GM12878 (cell line): ENCODE measurements around the gene CTRB2. TPM values are rescaled to one million over a fixed set of nuclear protein-coding genes. Genes with fewer than 3 reads are reported as not detected.

ENCODE experiments used
- ATAC-seq: fragments of 200-7000 bp; cut with Tn5 transposase; 3 replicates; pipeline ENCODE4 v1.9.1; 2020; ENCODE audit warnings: mild to moderate bottlenecking, moderate library complexity
- BruUV-seq: library from RNA; stranded (reverse); fragments of 400-500 nt; replicated peaks from 2 replicates; lab custom pipeline; 2021; lab: Mats Ljungman, UMichigan
- CTCF ChIA-PET: fragments of 300-600 bp; sonication (Branson Sonifier 250); formaldehyde crosslinking; extraction: SDS; loops from one replicate; lab custom pipeline; 2021; ENCODE audit warnings: inconsistent platforms; lab: Yijun Ruan, JAX
- POLR2A ChIA-PET: fragments of 350-600 bp; formaldehyde crosslinking; extraction: SDS; loops from one replicate; lab custom pipeline; 2021; ENCODE audit warnings: inconsistent platforms; lab: Charles Lee
- RAD21 ChIA-PET: fragments of 300-600 bp; sonication (Branson Sonifier 250); formaldehyde crosslinking; loops from one replicate; lab custom pipeline; 2023; ENCODE audit warnings: antibody characterized with exemption; ENCODE audit not compliant: unreplicated experiment; lab: Charles Lee
- SMC1A ChIA-PET: fragments of 300-600 bp; sonication (Branson Sonifier 250); formaldehyde crosslinking; loops from one replicate; lab custom pipeline; 2023; ENCODE audit not compliant: unreplicated experiment, uncharacterized antibody; lab: Charles Lee
- DNase-seq: peaks from one replicate; pipeline ENCODE4 v3.0.0-alpha.2; 2011; ENCODE audit warnings: low read depth, low spot score
- FAIRE-seq: peaks from 3 replicates; lab custom pipeline; 2011; peaks lifted over from hg19 to GRCh38; lab: Jason Lieb, UNC
- H2AFZ ChIP-seq: 2 replicates; pipeline ENCODE4 v1.6.0; 2011; ENCODE audit warnings: low read depth, low read length, control low read depth; ENCODE audit not compliant: control insufficient read depth
- H3K27ac ChIP-seq: 2 replicates; pipeline ENCODE4 v1.5.1; 2011; ENCODE audit warnings: control low read depth; ENCODE audit not compliant: control insufficient read depth, insufficient read depth
- H3K27me3 ChIP-seq, 2 experiments: replicated peaks in 1 of 2; 2 replicates each; pipeline versions ENCODE4 v1.6.0 to v1.6.1; 2011; ENCODE audit warnings: low read length in 1 of 2; ENCODE audit not compliant: control insufficient read depth in 2 of 2, insufficient read depth in 2 of 2
- H3K36me3 ChIP-seq, 2 experiments: 2 replicates each; pipeline ENCODE4 v1.5.1; 2011; ENCODE audit warnings: low read length in 1 of 2; ENCODE audit not compliant: control insufficient read depth in 2 of 2, insufficient read depth in 2 of 2
- H3K4me1 ChIP-seq: 2 replicates; pipeline ENCODE4 v1.6.1; 2011; ENCODE audit warnings: mild to moderate bottlenecking, low read length, moderate library complexity, mixed read lengths; ENCODE audit not compliant: control insufficient read depth, insufficient read depth
- H3K4me2 ChIP-seq: 2 replicates; pipeline ENCODE4 v1.6.0; 2011; ENCODE audit warnings: control low read depth; ENCODE audit not compliant: control insufficient read depth, insufficient read depth
- H3K4me3 ChIP-seq: fragments of 200-600 bp; sonication (generic); 2 replicates; pipeline ENCODE4 v1.5.1; 2016
- H3K79me2 ChIP-seq: 2 replicates; pipeline ENCODE4 v1.6.0; 2011; ENCODE audit warnings: low read length; ENCODE audit not compliant: control insufficient read depth, insufficient read depth
- H3K9ac ChIP-seq: 2 replicates; pipeline ENCODE4 v1.8.0; 2011; ENCODE audit warnings: low read length, control low read depth, mixed read lengths; ENCODE audit not compliant: control insufficient read depth, insufficient read depth
- H3K9me3 ChIP-seq: replicated peaks from 3 replicates; pipeline ENCODE4 v1.5.1; 2011; ENCODE audit warnings: mild to moderate bottlenecking, low read length; ENCODE audit not compliant: control insufficient read depth, insufficient read depth
- H4K20me1 ChIP-seq: 2 replicates; pipeline ENCODE4 v1.6.0; 2011; ENCODE audit not compliant: control insufficient read depth, insufficient read depth
- CHD4 ChIP-seq: fragments of 200-600 bp; sonication (generic); IDR thresholded peaks from 2 replicates; pipeline ENCODE4 v1.6.1; 2016; ENCODE audit warnings: mild to moderate bottlenecking
- FOXK2 ChIP-seq: fragments of 450-650 bp; IDR thresholded peaks from 2 replicates; pipeline ENCODE4 v1.6.1; 2017; ENCODE audit warnings: mild to moderate bottlenecking, moderate library complexity
- HDAC6 ChIP-seq: fragments of 200-600 bp; sonication (generic); IDR thresholded peaks from one replicate; pipeline ENCODE4 v1.8.0; 2017; ENCODE audit warnings: antibody characterized with exemption; ENCODE audit not compliant: unreplicated experiment
- IRF4 ChIP-seq: IDR thresholded peaks from 2 replicates; pipeline ENCODE4 v1.6.1; 2011; ENCODE audit warnings: low read depth, low read length
- WGBS: methylation state at CpG from one replicate; pipeline ENCODE4 v1.1.6; 2016; ENCODE audit warnings: low lambda C conversion rate; ENCODE audit not compliant: insufficient replicate concordance, insufficient coverage; ENCODE audit errors: missing lambda C conversion rate; 5-methylcytosine and 5-hydroxymethylcytosine counted together
- in situ Hi-C: fragments of 300-500 bp; cut with MboI; formaldehyde crosslinking; loops from 9 replicates; pipeline ENCODE4 v1.14.3; 2018; ENCODE audit warnings: mixed read lengths
- intact Hi-C: fragments of 100-400 bp; cut with micrococcal nuclease; formaldehyde crosslinking; loops from one replicate; pipeline ENCODE4 v1.14.2; 2022; ENCODE audit not compliant: unreplicated experiment
- polyA plus RNA-seq, 11 experiments: library from polyadenylated mRNA; depleted of rRNA in 4 of 11; unstranded in 6 of 11; stranded (reverse) in 5 of 11; fragments of >200 nt; fragmentation: Nextera tagmentation in 4 of 11; fragmentation: Illumina TruSeq in 1 of 11; extraction: Ambion mirVana in 4 of 11; extraction: Trizol in 1 of 11; gene quantifications; 1 replicate in 1 of 11; 2 replicates in 10 of 11; pipeline versions ENCODE4 v1.2.1 to v1.2.3, GENCODE V29; 2011 to 2016; ENCODE audit warnings: inconsistent platforms in 2 of 11, missing spikeins in 2 of 11, low read depth in 1 of 11
- total RNA-seq, 4 experiments: library from RNA; depleted of rRNA in 3 of 4; stranded (reverse); fragments of >200 nt in 3 of 4; fragmentation: Illumina TruSeq in 1 of 4; extraction: Trizol in 1 of 4; gene quantifications; 2 replicates each; pipeline versions ENCODE4 v1.2.1 to v1.2.3, GENCODE V29; 2013 to 2021
- TF ChIP-seq, protein P1 (sequence below): fragments of 450-650 bp; IDR thresholded peaks from 2 replicates; pipeline ENCODE4 v1.6.1; 2016; ENCODE audit warnings: mild to moderate bottlenecking
- TF ChIP-seq, protein P2 (sequence below): fragments of 450-650 bp; IDR thresholded peaks from 2 replicates; pipeline ENCODE4 v1.6.1; 2016; ENCODE audit warnings: mild to moderate bottlenecking, moderate library complexity, borderline replicate concordance

The CTRB2 gene
- total and polyA plus RNA-seq, 10 of the 15 experiments (the other 5 are each of a cell fraction or from before 2014, with no cell fraction given): 9.4 TPM; not detected in 9

- no peak for TF ChIP-seq FOXK2
- TF ChIP-seq, all 136 proteins: peak for 0
These were observed 42.5 kb upstream of the CTRB2 start (continued) for GRCh38 chr16:75249441-75249840.

DNA sequence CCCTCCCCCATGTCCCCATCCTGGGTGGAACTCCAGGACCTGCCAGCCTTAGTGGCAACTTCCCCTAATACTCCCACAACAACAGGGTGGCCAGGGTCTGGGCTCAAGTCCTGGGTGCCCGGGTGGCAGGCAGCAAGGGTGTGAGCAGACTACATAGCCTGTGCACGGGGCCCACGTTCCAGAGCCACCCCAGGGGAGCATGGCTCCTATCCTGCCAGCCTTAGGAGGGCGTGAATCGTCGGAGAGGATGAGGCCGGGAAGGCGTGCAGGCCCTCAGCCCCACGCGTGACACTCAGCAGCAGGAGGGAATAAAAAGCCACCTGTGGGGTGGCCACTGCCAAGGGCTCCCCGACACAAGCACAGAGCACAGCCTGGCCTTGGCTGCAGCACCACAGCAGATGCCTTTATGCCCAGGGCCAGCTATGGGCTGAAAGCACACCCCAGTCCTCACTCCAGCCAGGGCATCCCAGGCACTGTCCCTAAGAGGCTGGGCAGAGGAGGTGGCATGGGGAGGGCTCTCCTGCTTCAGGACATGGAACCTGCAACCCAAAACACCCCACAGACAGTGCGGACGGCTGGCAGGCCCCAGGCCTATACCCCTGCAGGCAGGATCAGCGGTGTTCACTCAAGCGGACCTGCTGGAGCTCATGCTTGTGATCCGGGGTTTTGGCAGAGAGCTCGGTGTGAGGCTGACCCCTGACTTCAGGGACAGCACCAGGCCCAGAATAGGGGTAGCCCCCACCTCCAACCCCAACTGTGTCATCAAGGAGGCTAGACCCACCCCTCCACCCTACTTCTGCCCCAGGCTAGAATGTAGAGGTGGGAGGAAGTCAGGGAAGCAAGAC is 41.8 kb upstream of the CTRB2 start:
- Histone ChIP-seq H4K20me1 (peaks cover 16% of the 10 kb centered on the region), H3K4me2 (no peak overlapping the region), H3K79me2 (no peaks in the 10 kb centered on the region; the same call in 1 of the 2 replicates), H3K36me3 (no peaks in the 10 kb centered on the region), H3K4me1 (peaks cover 24% of the 10 kb centered on the region), H3K4me3 (no peak overlapping the region), H3K27me3 (peaks cover 0 to 4% of the 10 kb centered on the region in 2 experiments; a peak in 1 of 4 replicates), H3K27ac (no peak overlapping the region), H3K9me3 (no peaks in the 10 kb centered on the region), H3K9ac (no peak overlapping the region), H2AFZ (no peak overlapping the region)
- ChIA-PET SMC1A (interaction anchor here (1.6 kb wide), 1 partner anchor 133 kb away, joined by 5 read pairs; no protein-coding TSS in a partner anchor), RAD21 (no interaction called here), POLR2A (interaction anchor here (0.6 to 1.6 kb wide), 2 partner anchors 11 to 56 kb away, joined by 3 to 6 read pairs; no protein-coding TSS in a partner anchor), CTCF (interaction anchor here (0.6 to 1.0 kb wide), 2 partner anchors 49 to 271 kb away, joined by 3 read pairs; no protein-coding TSS in a partner anchor)
- TF ChIP-seq CHD4 (no peak), HDAC6 (no peak), IRF4 (no peak)
- TF ChIP-seq, protein P1, sequence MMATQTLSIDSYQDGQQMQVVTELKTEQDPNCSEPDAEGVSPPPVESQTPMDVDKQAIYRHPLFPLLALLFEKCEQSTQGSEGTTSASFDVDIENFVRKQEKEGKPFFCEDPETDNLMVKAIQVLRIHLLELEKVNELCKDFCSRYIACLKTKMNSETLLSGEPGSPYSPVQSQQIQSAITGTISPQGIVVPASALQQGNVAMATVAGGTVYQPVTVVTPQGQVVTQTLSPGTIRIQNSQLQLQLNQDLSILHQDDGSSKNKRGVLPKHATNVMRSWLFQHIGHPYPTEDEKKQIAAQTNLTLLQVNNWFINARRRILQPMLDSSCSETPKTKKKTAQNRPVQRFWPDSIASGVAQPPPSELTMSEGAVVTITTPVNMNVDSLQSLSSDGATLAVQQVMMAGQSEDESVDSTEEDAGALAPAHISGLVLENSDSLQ: no peak
- TF ChIP-seq, protein P2, sequence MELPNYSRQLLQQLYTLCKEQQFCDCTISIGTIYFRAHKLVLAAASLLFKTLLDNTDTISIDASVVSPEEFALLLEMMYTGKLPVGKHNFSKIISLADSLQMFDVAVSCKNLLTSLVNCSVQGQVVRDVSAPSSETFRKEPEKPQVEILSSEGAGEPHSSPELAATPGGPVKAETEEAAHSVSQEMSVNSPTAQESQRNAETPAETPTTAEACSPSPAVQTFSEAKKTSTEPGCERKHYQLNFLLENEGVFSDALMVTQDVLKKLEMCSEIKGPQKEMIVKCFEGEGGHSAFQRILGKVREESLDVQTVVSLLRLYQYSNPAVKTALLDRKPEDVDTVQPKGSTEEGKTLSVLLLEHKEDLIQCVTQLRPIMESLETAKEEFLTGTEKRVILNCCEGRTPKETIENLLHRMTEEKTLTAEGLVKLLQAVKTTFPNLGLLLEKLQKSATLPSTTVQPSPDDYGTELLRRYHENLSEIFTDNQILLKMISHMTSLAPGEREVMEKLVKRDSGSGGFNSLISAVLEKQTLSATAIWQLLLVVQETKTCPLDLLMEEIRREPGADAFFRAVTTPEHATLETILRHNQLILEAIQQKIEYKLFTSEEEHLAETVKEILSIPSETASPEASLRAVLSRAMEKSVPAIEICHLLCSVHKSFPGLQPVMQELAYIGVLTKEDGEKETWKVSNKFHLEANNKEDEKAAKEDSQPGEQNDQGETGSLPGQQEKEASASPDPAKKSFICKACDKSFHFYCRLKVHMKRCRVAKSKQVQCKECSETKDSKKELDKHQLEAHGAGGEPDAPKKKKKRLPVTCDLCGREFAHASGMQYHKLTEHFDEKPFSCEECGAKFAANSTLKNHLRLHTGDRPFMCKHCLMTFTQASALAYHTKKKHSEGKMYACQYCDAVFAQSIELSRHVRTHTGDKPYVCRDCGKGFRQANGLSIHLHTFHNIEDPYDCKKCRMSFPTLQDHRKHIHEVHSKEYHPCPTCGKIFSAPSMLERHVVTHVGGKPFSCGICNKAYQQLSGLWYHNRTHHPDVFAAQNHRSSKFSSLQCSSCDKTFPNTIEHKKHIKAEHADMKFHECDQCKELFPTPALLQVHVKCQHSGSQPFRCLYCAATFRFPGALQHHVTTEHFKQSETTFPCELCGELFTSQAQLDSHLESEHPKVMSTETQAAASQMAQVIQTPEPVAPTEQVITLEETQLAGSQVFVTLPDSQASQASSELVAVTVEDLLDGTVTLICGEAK: no peak
- intact Hi-C loops (no loop called here), in situ Hi-C loops (no loop called here)
- no peak for DNase-seq
- BruUV-seq: no TSS peak
- WGBS: 77% methylated on average over 17 of the region's 17 CpGs
- ATAC-seq: no peak
- FAIRE-seq: no peak
